ENCODE data around the gene B4GALNT4.

DNA sequence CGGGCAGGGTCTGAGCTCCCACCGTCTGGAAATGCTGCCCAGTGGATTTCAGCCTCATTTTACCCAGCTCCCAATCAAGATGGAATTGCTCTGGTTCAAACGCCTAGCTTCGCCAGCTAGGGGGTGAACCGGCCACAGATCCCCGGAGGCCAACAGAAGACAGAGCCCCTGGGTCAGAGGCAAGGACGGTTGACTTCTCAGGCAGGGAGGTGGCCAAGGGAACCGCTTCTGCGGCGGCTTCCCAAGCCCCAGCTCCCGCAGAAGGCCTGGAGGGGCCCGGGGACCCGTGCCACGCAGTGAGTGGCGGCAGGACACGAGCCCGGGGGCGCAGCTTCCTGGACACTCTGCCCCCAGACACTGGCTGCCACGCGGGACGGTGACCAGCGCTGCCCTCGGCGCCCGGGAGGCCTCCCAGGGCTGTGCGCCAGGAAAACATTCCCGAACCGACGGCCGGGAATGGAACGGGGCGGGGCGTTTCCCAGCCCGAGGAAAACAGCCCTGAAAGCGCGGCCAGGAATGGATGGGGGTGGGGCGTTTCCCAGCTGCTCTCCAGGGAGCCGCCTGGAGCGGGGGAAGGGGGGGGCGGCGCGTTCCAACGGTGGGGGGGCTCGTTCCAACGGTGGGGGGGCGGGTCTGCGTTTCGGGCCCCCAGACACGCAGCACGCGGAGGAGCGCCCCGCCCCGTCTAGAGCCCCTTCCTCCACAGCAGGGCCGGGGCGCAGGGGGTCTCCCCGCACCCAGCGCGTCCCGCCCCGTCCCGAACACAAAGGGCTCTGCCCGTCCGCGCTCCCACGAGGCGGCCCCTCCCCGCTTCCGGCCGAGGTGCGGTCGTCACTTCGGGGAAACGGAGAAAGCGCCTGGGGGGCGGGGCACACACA, 13.5 kb upstream of the B4GALNT4 start:
- TF ChIP-seq, protein P1, sequence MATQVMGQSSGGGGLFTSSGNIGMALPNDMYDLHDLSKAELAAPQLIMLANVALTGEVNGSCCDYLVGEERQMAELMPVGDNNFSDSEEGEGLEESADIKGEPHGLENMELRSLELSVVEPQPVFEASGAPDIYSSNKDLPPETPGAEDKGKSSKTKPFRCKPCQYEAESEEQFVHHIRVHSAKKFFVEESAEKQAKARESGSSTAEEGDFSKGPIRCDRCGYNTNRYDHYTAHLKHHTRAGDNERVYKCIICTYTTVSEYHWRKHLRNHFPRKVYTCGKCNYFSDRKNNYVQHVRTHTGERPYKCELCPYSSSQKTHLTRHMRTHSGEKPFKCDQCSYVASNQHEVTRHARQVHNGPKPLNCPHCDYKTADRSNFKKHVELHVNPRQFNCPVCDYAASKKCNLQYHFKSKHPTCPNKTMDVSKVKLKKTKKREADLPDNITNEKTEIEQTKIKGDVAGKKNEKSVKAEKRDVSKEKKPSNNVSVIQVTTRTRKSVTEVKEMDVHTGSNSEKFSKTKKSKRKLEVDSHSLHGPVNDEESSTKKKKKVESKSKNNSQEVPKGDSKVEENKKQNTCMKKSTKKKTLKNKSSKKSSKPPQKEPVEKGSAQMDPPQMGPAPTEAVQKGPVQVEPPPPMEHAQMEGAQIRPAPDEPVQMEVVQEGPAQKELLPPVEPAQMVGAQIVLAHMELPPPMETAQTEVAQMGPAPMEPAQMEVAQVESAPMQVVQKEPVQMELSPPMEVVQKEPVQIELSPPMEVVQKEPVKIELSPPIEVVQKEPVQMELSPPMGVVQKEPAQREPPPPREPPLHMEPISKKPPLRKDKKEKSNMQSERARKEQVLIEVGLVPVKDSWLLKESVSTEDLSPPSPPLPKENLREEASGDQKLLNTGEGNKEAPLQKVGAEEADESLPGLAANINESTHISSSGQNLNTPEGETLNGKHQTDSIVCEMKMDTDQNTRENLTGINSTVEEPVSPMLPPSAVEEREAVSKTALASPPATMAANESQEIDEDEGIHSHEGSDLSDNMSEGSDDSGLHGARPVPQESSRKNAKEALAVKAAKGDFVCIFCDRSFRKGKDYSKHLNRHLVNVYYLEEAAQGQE (IDR thresholded peaks at IDR 0.05): peak; percentile 91
- TF ChIP-seq, protein P2, sequence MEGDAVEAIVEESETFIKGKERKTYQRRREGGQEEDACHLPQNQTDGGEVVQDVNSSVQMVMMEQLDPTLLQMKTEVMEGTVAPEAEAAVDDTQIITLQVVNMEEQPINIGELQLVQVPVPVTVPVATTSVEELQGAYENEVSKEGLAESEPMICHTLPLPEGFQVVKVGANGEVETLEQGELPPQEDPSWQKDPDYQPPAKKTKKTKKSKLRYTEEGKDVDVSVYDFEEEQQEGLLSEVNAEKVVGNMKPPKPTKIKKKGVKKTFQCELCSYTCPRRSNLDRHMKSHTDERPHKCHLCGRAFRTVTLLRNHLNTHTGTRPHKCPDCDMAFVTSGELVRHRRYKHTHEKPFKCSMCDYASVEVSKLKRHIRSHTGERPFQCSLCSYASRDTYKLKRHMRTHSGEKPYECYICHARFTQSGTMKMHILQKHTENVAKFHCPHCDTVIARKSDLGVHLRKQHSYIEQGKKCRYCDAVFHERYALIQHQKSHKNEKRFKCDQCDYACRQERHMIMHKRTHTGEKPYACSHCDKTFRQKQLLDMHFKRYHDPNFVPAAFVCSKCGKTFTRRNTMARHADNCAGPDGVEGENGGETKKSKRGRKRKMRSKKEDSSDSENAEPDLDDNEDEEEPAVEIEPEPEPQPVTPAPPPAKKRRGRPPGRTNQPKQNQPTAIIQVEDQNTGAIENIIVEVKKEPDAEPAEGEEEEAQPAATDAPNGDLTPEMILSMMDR (IDR thresholded peaks at IDR 0.05; ENCODE audit: low read depth, low read length, missing input control): peak; percentile 1
